HG03520 (cell line): ENCODE measurements around the gene LMBR1.
"Not testable (repeated sequence)": the region's sequence is repeated elsewhere in the genome, so short reads cannot be mapped to it uniquely, and the experiment has no call there.

Experiments
- ATAC-seq: cut with Tn5 transposase; IDR thresholded peaks from one replicate; pipeline ENCODE4 v1.9.1; 2021; ENCODE audit warnings: mild to moderate bottlenecking, moderate library complexity; ENCODE audit not compliant: unreplicated experiment

LMBR1 gene

DNA sequence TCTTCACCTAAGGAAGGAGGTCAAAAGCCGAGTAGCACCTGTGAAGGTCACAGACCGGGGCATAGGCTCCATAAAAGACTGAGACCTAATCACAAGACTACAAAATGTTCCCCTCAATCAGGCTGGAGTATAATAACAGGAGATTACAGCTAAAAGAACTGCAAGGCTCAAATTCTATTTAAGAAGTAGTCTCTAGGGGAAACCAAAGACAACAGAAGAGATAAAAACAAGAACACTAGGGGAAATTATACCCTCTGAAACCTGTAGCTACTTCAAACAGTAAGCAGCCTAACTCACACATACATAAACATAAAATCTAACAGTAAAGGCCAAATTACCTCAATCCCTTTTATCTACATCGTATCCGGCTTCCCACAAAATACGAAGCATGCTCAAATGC is 38.3 kb downstream of the LMBR1 start:
- ATAC-seq: no peak

DNA sequence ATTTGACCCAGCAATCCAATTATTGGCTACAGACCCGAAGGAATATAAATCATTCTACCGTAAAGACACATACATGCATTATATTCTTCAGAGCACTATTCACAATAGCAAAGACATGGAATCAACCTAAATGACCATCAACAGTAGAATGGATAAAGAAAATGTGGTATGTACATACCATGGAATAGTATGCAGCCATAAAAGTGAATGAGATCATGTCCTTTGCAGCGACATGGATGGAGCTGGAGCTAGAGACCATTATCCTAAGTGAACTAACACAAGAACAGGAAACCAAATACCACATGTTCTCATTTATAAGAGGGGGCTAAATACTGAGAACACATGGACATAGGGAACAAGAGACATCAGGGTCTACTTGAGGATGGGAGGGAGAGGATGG is 44.0 kb downstream of the LMBR1 start:
- ATAC-seq: no peak

DNA sequence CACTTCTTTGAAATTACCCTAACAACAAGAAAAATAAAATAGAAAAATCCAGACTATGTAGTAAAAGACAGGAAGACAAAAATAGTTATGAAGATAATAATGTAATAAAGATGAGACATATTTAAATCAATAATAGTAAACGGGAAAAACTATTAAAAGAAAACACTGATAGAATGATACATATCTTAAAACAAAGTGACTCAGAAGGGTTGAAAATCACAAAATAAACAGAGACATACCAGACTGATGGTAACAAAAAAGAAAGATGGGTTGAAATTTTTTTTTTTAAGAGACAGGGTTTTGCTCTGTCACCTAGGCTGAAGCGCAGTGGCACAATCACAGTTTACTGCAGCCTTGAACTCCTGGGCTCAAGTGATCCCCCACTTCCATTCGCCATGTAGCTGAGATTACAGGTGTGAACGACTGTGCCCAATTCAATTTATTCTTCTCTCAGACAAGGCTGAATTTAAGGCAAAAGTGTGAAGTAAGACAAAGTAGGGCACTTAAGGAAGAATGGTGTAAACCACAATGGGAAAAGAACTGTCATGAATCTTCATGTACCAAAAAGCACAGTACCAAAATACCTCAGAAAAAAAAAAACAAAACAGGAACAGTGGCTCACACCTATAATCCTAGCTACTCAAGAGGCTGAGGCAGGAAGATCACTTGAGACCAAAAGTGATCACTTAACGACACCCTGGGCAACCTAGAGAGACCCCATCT is 47.4 kb downstream of the LMBR1 start:
- no peak for ATAC-seq

DNA sequence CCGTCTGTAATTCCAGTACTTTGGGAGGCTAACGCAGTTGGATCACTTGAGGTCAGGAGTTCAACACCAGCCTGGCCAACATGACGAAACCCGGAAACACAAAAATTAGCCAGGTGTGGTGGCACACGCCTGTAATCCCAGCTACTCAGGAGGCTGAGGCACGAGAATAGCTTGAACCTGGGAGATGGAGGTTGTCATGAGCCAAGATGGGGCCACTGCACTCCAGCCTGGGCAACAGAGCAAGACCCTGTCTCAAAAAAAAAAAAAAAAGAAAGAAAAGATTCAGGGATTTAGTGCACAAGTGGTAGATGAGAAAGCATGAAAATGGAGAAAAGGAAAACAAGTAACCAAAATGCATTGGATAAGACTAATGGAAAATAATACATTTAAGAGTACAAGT is 49.4 kb downstream of the LMBR1 start:
- ATAC-seq: not testable (repeated sequence)

DNA sequence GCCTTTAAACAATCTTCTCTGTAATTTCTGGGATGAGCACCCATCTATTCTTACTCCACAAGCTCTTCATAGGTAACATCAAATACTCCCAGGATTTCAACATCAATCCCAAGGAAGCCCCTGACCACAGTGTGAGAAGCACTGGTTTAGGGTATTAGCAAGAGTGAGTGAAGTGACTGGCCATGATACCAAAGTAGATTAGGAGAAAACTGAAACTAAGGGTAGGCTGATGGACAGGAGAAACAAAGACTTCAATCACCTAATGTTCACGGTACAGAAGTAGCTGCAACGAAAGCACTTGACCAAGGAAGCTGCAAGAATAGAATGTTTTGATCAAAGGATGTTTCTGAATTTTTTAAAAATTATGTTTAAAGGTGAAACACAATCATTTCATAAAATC is 49.8 kb downstream of the LMBR1 start:
- no peak for ATAC-seq

DNA sequence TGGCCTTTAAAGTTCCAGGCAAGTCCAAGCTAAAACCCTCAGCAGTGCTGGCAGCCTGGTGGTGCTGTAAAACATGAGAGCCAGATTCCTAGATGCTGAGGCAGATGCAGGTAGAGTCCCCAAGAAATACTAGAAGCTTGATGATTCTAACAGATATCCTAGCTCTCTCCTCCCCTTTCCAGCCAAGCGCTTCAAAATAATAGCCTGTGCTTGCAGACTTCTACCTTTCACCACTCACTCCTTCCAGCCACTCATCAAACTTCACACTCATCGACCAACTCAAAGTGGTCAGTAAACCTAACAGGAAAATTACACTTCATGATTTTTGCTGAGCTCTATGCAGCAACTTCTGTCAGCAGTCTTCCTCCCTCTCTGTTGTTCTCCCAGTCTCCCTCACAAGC is 50.2 kb downstream of the LMBR1 start:
- no peak for ATAC-seq

DNA sequence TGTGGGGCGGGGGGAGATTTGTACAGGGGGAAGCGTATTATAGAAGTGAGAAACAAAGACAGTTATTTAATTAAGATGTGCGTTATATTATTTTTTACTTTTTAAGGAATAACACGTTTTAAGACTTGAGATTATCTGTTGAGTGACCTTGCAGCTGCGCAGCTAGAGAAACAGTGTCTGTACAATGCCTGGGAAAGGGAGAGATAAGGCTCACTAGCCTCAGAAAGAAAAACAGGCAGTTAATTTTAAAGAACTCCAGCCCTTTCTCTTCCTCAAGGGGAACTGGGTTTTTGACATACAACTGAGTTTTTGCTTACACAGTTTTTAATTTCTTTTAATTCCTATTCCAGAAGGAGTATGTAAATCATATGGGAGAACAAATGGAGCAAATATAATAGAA is 50.7 kb downstream of the LMBR1 start:
- ATAC-seq: no peak

DNA sequence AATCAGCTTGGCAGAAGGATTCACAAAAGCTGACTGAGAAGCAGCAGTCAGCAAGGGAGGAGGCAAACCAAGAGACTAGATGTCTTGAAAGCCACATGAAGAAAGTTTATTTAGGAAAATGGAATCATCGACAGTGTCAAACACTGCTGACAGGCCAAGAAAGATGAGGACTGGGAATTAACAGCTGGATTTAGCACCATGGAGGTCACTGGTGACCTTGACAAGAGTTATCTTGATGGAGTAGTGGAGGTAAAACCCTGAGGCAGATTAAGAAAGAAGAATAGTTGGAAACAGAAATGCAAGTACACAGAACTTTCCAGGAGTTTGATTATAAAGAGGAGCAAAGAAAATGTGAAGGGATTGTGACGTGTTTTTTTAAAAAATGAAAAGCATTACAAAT is 51.5 kb downstream of the LMBR1 start:
- no peak for ATAC-seq

DNA sequence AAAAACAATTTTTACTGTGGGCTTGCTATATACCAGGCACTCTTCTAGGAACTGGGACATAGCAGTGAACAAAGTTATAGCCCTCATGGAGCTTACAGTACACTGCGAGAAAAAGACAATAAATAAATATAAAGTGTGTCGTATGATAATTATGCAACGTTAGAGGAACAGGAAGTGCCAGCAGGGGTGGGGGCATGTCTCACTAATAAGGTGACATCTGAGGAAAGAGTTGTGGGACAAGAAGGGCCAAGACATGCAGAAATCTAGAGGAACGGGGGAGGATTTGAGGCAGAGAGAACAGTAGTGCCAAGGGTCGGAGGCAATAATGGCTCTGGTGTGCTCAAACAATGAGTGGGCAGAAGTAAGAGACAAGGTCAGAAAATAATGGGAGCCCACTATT is 52.8 kb downstream of the LMBR1 start:
- no peak for ATAC-seq

DNA sequence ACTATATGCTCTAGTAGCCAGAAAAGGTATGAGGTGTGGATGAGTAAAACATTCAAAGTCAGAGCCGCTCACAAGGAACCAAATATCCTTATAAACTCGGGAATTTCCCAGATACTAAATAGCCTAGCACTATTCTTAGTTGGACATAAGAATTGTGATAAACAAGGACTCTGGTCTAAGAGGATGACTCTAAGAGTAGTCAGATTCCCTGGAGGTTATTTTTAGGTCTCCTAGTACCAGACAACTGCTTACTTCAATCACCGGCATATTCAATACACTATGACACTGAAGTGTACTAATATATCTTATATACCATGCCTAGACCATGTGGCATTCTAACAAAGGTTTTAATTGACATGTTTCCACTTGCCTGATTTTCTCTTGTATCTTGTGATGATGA is 56.5 kb downstream of the LMBR1 start:
- ATAC-seq: no peak

DNA sequence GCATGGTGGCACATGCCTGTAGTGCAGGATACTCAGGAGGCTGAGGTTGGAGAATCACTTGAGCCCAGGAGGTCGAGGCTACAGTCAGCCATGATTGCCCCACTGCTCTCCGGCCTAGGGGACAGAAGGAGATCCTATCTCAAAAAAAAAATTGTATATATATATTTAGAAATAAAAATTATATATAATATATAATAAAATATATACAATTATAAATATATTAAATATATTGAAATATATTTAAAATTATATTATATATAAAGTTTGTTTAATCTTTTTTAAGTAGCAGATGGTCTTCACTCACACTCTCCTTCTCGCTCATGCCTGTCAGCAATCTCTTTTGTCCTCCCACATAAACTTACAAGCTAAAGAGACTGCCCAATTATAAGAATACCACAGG is 58.5 kb downstream of the LMBR1 start:
- ATAC-seq: no peak

DNA sequence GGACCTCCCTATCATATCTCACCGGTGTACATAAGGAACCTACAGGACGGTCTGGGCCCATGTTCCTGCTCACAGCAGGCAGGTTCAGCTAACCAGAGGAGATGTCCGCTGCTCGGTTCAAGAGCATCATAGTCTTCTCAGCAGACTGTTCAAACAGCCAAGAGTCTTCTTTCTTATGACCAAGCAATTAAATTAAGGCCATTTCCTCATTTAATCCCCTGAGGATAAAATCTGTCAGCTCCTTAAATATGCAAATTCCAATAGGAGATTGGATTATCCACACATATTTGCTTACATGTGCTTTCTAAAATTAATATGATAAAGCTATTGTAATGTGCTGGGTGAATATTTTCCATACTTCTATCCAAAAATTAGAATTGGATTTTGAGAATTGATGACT is 59.7 kb downstream of the LMBR1 start:
- ATAC-seq: no peak

DNA sequence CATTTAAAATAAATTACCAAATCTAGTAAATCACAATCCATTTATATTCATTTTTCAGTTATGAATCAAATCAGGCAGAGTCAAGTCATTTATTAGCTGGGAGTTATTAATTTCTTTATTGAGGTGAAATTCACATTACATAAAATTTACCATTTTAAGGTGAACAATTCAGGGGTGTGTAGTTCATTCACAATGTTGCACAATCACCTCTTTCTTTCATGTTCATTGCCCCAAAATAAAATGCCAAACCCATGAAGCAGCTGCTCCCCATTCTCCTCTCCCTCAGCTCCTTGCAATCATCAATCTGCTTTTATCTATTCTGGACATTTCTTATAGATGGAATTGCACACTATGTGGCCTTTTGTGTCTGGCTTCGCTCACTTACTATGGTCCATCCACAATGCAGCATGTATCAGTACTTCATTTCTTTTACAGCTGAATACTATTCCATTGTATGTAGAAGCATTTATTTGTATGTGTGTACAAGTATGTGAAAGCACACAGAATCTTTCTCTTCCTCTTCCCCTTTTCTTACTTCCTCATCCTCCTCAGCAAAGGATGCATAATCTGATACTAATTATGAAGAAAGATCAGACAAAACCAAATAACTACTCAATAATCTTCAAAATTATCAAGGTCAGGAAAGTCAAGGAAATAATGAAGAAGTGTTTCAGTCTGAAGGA is 60.6 kb downstream of the LMBR1 start:
- ATAC-seq: no peak

DNA sequence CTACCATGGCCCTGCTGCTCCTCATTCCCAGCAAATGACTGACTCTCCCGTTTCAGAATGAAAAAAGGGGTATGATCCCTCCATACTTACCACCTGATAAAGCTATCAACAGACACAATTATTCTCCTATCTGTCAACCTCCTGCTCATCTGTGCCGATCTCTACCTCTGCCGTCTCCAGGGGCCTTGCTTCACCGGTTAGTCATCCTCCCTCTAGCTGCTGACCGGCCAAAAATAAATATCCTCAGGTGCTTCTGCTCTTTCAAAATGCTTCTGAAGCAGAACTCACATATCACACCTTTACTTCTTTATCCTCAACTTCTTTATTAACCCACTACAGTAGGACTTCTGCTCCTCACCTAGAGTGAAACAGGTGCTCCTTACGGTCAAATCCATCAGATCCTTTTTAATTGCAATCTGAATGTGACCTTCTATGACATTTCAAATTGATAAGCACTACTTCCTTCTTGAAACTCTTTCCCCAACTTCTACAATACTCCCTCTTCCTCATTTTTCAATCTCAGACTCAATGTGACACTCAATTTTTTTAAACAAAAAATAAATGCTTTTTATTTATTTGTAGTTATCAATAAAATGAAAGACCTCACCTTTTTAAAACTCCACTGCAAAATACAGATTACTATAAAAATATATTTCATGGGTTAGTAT is 63.2 kb downstream of the LMBR1 start:
- ATAC-seq: no peak

DNA sequence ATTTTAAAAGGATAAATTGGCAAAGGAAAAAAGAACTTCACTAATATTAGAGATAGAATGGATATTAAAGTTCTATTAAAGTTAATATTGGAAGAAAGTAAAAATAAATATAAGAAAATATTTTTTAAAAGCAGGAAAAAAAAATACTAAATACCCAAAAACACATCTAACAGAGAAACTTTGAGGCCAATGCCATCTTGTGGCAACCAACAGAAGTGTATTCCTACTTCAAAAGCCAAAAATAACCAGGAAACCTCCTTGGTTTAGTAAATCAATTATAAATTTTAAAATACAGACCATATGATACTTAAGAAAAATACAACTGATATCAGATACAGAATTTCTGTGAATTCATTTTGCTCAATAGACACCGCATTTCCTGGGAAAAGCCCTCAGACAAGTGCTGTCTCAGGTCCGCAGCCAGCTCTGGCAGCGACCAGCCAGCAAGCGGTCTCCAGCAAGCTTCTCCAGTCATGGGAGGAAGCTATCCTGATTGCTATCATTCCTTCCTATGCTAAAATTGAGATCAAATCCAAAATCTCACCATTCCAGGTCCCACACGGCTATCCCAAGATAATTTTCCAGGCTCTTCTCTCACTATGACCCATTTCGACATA is 65.3 kb downstream of the LMBR1 start:
- ATAC-seq: no peak

DNA sequence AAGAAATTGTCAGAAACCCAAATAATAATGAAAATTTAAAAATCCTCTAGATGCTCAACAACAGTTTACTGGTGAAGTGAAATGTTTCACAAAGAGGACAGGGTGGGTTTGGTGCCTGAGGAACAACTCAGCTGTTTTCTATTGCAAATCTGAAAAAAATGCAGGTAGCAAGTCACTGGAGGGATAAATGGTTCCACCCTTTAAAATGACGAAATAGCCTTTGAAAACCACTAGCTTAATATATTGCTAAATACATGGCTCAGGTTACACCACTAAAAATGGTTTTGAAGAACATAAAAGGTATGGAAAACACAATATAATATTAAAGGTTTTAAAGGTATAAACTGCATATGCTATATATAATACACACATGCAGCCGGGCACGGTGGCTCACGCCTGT is 69.5 kb downstream of the LMBR1 start:
- no peak for ATAC-seq

DNA sequence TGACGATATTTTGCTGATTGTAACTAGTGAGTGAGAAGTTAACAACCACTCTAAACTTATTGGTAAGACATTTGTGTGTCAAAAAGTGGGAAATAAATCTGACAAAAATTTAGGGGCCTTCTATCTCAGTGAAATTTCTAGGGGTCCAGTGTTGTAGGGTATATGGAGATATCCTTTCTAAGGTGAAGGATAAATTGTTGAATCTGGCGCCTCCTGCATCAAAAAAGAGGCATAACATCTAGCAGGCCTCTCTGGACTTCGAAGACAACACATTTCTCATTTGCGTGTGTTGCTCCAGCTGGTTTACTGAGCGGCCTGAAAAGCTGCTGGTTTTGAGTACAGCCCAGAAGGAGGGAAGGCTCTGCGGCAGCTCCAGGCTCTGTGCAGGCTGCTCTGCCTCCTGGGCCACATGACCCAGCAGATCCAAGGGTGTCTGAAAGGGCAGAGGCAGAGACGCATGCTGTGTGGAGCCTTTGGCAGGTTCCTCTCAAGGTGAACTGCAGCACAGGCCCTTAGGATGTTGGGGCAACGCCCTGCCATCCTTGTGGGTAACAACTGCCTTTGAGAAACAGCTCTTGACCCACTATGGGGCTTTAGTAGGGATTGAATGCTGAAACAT is 72.4 kb downstream of the LMBR1 start:
- no peak for ATAC-seq

DNA sequence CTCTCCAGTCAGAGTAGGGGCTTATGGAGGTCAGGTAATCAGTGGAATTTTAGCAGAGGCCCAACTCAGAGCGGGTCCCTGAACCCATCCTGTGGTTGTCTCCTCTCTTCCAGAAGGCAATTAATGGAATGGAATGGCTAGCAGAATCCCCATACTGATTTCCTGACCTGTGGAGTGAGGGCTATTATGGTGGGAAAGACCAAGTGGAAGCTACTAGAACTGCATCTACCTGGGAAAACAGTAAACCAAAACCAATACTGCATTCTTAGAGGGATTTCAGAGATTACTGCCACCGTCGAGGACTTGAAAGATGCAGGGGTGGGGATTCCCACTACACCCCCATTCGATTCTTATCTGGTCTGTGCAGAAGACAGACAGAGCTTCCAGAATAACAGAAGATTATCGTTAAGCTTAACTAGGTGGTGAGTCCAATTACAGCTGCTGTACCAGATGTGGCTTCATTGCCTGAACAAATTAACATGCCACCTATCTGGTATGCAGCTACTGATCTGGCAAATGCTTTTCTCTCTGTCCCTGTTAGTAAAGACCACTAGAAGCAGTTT is 73.2 kb downstream of the LMBR1 start:
- ATAC-seq: no peak

DNA sequence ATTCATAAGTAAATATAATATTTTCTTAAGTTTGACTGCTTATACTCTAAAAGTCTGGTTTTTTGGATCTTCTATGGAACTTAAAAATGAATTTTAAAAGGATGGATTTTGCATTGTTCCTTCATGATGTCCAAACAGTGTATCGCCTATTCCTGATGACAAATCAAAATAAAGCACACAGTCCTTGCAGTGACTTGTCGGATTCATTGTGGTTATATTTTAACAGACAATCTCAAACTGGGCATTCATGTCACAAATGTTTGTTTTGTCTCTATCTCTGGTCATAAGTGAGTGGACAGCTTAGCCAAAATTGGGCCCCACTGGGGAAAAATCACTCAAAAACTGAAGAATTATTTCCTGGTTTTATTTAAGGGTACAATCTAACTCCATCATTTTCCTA is 74.8 kb downstream of the LMBR1 start:
- ATAC-seq: no peak

DNA sequence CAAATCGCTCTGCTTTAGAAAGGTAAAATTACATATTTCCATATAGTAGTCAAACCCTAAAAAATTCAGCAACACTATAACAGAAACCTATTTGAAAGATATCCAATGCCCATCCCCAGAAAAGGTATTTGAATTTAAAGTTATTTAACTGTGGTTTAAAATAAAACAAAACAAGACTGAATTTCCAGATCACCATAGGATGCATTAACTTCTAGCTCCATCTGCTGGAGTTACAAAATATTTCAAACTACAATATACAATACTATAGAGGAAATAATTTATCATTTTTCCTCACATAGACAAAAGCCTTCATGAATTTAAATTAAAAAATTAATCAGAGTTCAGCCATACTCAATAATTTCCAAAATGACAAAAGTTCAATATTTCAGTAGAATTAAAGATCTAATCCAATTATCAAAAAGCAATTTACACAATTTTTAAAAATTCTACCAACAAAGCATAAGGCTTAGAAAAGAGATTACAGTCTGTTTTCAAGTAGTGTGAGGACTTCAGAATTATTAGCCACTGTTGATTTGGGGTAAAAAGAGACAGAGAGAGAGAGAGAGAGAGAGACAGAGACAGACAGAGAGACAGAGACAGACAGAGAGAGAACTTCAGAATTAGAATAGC is 75.9 kb downstream of the LMBR1 start:
- no peak for ATAC-seq

DNA sequence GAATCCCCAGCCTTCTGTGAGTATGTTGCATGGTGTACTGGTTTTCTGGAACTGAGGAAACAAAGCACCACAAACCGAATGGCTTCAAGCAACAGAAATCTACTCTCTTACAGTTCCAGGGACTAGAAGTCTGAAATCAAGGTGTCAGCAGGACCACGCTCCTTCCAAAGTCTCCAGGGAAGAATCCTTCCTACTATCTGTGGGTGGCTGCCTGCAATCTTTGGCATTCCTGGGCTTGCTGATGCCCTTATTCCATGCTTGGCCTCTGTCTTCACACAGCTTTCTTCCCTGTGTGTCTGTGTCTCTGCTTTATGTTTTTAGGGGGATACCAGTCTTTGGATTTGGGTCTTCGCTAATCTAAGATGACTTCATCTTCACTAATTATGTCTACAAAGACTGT is 81.3 kb downstream of the LMBR1 start:
- no peak for ATAC-seq
